GM12878 (cell line): ENCODE data around the gene CCNH. TPM values are rescaled to one million over a fixed set of nuclear protein-coding genes. Genes with fewer than 3 reads are reported as not detected.
A peak's percentile ranks its signal among the peaks of the same experiment; 100 is the strongest.

Experiments used
- ATAC-seq: fragments of 200-7000 bp; cut with Tn5 transposase; 3 replicates; pipeline ENCODE4 v1.9.1; 2020; ENCODE audit warnings: mild to moderate bottlenecking, moderate library complexity
- BruUV-seq: library from RNA; stranded (reverse); fragments of 400-500 nt; replicated peaks from 2 replicates; lab custom pipeline; 2021; lab: Mats Ljungman, UMichigan
- CTCF ChIA-PET: fragments of 300-600 bp; sonication (Branson Sonifier 250); formaldehyde crosslinking; extraction: SDS; loops from one replicate; lab custom pipeline; 2021; ENCODE audit warnings: inconsistent platforms; lab: Yijun Ruan, JAX
- POLR2A ChIA-PET: fragments of 350-600 bp; formaldehyde crosslinking; extraction: SDS; loops from one replicate; lab custom pipeline; 2021; ENCODE audit warnings: inconsistent platforms; lab: Charles Lee
- RAD21 ChIA-PET: fragments of 300-600 bp; sonication (Branson Sonifier 250); formaldehyde crosslinking; loops from one replicate; lab custom pipeline; 2023; ENCODE audit warnings: antibody characterized with exemption; ENCODE audit not compliant: unreplicated experiment; lab: Charles Lee
- SMC1A ChIA-PET: fragments of 300-600 bp; sonication (Branson Sonifier 250); formaldehyde crosslinking; loops from one replicate; lab custom pipeline; 2023; ENCODE audit not compliant: unreplicated experiment, uncharacterized antibody; lab: Charles Lee
- DNase-seq: peaks from one replicate; pipeline ENCODE4 v3.0.0-alpha.2; 2011; ENCODE audit warnings: low read depth, low spot score
- FAIRE-seq: peaks from 3 replicates; lab custom pipeline; 2011; peaks lifted over from hg19 to GRCh38; lab: Jason Lieb, UNC
- H2AFZ ChIP-seq: 2 replicates; pipeline ENCODE4 v1.6.0; 2011; ENCODE audit warnings: low read depth, low read length, control low read depth; ENCODE audit not compliant: control insufficient read depth
- H3K27ac ChIP-seq: 2 replicates; pipeline ENCODE4 v1.5.1; 2011; ENCODE audit warnings: control low read depth; ENCODE audit not compliant: control insufficient read depth, insufficient read depth
- H3K27me3 ChIP-seq, 2 experiments: replicated peaks in 1 of 2; 2 replicates each; pipeline versions ENCODE4 v1.6.0 to v1.6.1; 2011; ENCODE audit warnings: low read length in 1 of 2; ENCODE audit not compliant: control insufficient read depth in 2 of 2, insufficient read depth in 2 of 2
- H3K36me3 ChIP-seq, 2 experiments: 2 replicates each; pipeline ENCODE4 v1.5.1; 2011; ENCODE audit warnings: low read length in 1 of 2; ENCODE audit not compliant: control insufficient read depth in 2 of 2, insufficient read depth in 2 of 2
- H3K4me1 ChIP-seq: 2 replicates; pipeline ENCODE4 v1.6.1; 2011; ENCODE audit warnings: mild to moderate bottlenecking, low read length, moderate library complexity, mixed read lengths; ENCODE audit not compliant: control insufficient read depth, insufficient read depth
- H3K4me2 ChIP-seq: 2 replicates; pipeline ENCODE4 v1.6.0; 2011; ENCODE audit warnings: control low read depth; ENCODE audit not compliant: control insufficient read depth, insufficient read depth
- H3K4me3 ChIP-seq: fragments of 200-600 bp; sonication (generic); 2 replicates; pipeline ENCODE4 v1.5.1; 2016
- H3K79me2 ChIP-seq: 2 replicates; pipeline ENCODE4 v1.6.0; 2011; ENCODE audit warnings: low read length; ENCODE audit not compliant: control insufficient read depth, insufficient read depth
- H3K9ac ChIP-seq: 2 replicates; pipeline ENCODE4 v1.8.0; 2011; ENCODE audit warnings: low read length, control low read depth, mixed read lengths; ENCODE audit not compliant: control insufficient read depth, insufficient read depth
- H3K9me3 ChIP-seq: replicated peaks from 3 replicates; pipeline ENCODE4 v1.5.1; 2011; ENCODE audit warnings: mild to moderate bottlenecking, low read length; ENCODE audit not compliant: control insufficient read depth, insufficient read depth
- H4K20me1 ChIP-seq: 2 replicates; pipeline ENCODE4 v1.6.0; 2011; ENCODE audit not compliant: control insufficient read depth, insufficient read depth
- BCL11A ChIP-seq: IDR thresholded peaks from 2 replicates; pipeline ENCODE4 v1.6.1; 2011; ENCODE audit warnings: low read depth, low read length
- CHD4 ChIP-seq: fragments of 200-600 bp; sonication (generic); IDR thresholded peaks from 2 replicates; pipeline ENCODE4 v1.6.1; 2016; ENCODE audit warnings: mild to moderate bottlenecking
- GABPA ChIP-seq: IDR thresholded peaks from 2 replicates; pipeline ENCODE4 v1.6.1; 2014; ENCODE audit warnings: antibody characterized with exemption, low read depth, mild to moderate bottlenecking, inconsistent platforms
- PML ChIP-seq: IDR thresholded peaks from 2 replicates; pipeline ENCODE4 v1.6.1; 2012; ENCODE audit warnings: low read length, inconsistent platforms
- RBBP5 ChIP-seq: fragments of 200-600 bp; sonication (generic); conservative IDR thresholded peaks from 2 replicates; pipeline ENCODE4 v1.6.1; 2016
- SUPT20H ChIP-seq: IDR thresholded peaks from 2 replicates; pipeline ENCODE4 v1.6.1; 2011; ENCODE audit warnings: low read depth, mild to moderate bottlenecking, low read length, moderate library complexity, borderline replicate concordance; ENCODE audit not compliant: control insufficient read depth
- WGBS: methylation state at CpG from one replicate; pipeline ENCODE4 v1.1.6; 2016; ENCODE audit warnings: low lambda C conversion rate; ENCODE audit not compliant: insufficient replicate concordance, insufficient coverage; ENCODE audit errors: missing lambda C conversion rate; 5-methylcytosine and 5-hydroxymethylcytosine counted together
- in situ Hi-C: fragments of 300-500 bp; cut with MboI; formaldehyde crosslinking; loops from 9 replicates; pipeline ENCODE4 v1.14.3; 2018; ENCODE audit warnings: mixed read lengths
- intact Hi-C: fragments of 100-400 bp; cut with micrococcal nuclease; formaldehyde crosslinking; loops from one replicate; pipeline ENCODE4 v1.14.2; 2022; ENCODE audit not compliant: unreplicated experiment
- polyA plus RNA-seq, 11 experiments: library from polyadenylated mRNA; depleted of rRNA in 4 of 11; unstranded in 6 of 11; stranded (reverse) in 5 of 11; fragments of >200 nt; fragmentation: Nextera tagmentation in 4 of 11; fragmentation: Illumina TruSeq in 1 of 11; extraction: Ambion mirVana in 4 of 11; extraction: Trizol in 1 of 11; gene quantifications; 1 replicate in 1 of 11; 2 replicates in 10 of 11; pipeline versions ENCODE4 v1.2.1 to v1.2.3, GENCODE V29; 2011 to 2016; ENCODE audit warnings: inconsistent platforms in 2 of 11, missing spikeins in 2 of 11, low read depth in 1 of 11
- total RNA-seq, 4 experiments: library from RNA; depleted of rRNA in 3 of 4; stranded (reverse); fragments of >200 nt in 3 of 4; fragmentation: Illumina TruSeq in 1 of 4; extraction: Trizol in 1 of 4; gene quantifications; 2 replicates each; pipeline versions ENCODE4 v1.2.1 to v1.2.3, GENCODE V29; 2013 to 2021
- TF ChIP-seq, protein P1 (sequence below): fragments of 450-650 bp; IDR thresholded peaks from 2 replicates; pipeline ENCODE4 v1.6.1; 2016; ENCODE audit warnings: mild to moderate bottlenecking, moderate library complexity, borderline replicate concordance

The CCNH gene
- total and polyA plus RNA-seq, 10 of the 15 experiments (the other 5 are each of a cell fraction or from before 2014, with no cell fraction given), result 43.9 to 116 (median 81.4) TPM

DNA sequence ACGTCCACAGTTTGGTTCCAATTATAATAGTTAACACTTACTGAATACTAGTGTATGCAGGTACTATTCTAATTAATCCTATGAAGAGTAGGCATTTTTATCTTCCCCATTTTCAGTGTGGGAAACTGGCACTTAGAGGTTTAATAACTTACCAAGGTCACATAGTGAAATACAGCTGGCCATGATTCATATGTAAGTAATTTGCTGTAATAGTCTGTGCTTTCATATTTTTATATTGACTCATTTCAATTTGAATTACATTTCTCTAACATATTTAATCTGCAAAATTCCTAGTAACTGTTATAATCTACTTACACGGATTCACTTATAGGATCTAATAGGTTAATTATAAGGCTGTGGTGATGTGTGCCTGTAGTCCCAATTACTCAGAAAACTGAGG is 19.4 kb downstream of the CCNH start:
- intact Hi-C loops, result no loop called here
- FAIRE-seq (no peak), ATAC-seq (no peak), DNase-seq (no peak)
- no peak for TF ChIP-seq BCL11A
- TF ChIP-seq RBBP5, result no peak
- TF ChIP-seq CHD4, result no peak
- no peak for TF ChIP-seq SUPT20H
- TF ChIP-seq PML, result 0 out of 2 replicates have a peak, but pooled peaks have one; percentile 11
- TF ChIP-seq, protein P1, sequence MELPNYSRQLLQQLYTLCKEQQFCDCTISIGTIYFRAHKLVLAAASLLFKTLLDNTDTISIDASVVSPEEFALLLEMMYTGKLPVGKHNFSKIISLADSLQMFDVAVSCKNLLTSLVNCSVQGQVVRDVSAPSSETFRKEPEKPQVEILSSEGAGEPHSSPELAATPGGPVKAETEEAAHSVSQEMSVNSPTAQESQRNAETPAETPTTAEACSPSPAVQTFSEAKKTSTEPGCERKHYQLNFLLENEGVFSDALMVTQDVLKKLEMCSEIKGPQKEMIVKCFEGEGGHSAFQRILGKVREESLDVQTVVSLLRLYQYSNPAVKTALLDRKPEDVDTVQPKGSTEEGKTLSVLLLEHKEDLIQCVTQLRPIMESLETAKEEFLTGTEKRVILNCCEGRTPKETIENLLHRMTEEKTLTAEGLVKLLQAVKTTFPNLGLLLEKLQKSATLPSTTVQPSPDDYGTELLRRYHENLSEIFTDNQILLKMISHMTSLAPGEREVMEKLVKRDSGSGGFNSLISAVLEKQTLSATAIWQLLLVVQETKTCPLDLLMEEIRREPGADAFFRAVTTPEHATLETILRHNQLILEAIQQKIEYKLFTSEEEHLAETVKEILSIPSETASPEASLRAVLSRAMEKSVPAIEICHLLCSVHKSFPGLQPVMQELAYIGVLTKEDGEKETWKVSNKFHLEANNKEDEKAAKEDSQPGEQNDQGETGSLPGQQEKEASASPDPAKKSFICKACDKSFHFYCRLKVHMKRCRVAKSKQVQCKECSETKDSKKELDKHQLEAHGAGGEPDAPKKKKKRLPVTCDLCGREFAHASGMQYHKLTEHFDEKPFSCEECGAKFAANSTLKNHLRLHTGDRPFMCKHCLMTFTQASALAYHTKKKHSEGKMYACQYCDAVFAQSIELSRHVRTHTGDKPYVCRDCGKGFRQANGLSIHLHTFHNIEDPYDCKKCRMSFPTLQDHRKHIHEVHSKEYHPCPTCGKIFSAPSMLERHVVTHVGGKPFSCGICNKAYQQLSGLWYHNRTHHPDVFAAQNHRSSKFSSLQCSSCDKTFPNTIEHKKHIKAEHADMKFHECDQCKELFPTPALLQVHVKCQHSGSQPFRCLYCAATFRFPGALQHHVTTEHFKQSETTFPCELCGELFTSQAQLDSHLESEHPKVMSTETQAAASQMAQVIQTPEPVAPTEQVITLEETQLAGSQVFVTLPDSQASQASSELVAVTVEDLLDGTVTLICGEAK, result no peak
- no peak for TF ChIP-seq GABPA
- Histone ChIP-seq H3K9me3 (no peaks in the 10 kb centered on the region), H3K9ac (no peak overlapping the region), H3K27me3 (no peaks in the 10 kb centered on the region), H3K4me2 (no peak overlapping the region), H3K4me3 (no peak overlapping the region), H3K79me2 (no peaks in the 10 kb centered on the region), H3K4me1 (no peaks in the 10 kb centered on the region), H3K36me3 (peaks cover 2 to 37% of the 10 kb centered on the region in 2 experiments), H4K20me1 (no peaks in the 10 kb centered on the region), H2AFZ (no peak overlapping the region), H3K27ac (no peak overlapping the region)
- in situ Hi-C loops, result no loop called here
- CTCF ChIA-PET, result interaction anchor here (0.8 to 2.2 kb wide), 3 partner anchors 13 to 380 kb away, joined by 3 to 10 read pairs (median 5); no protein-coding TSS in a partner anchor
- 97% methylated on average over 2 of the region's 2 CpGs for WGBS
- RAD21 ChIA-PET, result interaction anchor here (0.5 to 1.0 kb wide), 2 partner anchors 135 to 407 kb away, joined by 3 to 5 read pairs; no protein-coding TSS in a partner anchor
- POLR2A ChIA-PET, result interaction anchor here (1.9 kb wide), 2 partner anchors 21 to 323 kb away, joined by 6 to 7 read pairs; no protein-coding TSS in a partner anchor
- SMC1A ChIA-PET, result interaction anchor here (0.7 to 1.5 kb wide), 4 partner anchors 9 to 324 kb away, joined by 3 to 4 read pairs (median 3); no protein-coding TSS in a partner anchor
- BruUV-seq, result no TSS peak
